ENCODE data around the gene EDDM3A. TPM values are rescaled to one million over a fixed set of nuclear protein-coding genes. Genes with fewer than 3 reads are reported as not detected.

The EDDM3A gene
- total RNA-seq, 1 donor from 2014 or later: not detected

DNA sequence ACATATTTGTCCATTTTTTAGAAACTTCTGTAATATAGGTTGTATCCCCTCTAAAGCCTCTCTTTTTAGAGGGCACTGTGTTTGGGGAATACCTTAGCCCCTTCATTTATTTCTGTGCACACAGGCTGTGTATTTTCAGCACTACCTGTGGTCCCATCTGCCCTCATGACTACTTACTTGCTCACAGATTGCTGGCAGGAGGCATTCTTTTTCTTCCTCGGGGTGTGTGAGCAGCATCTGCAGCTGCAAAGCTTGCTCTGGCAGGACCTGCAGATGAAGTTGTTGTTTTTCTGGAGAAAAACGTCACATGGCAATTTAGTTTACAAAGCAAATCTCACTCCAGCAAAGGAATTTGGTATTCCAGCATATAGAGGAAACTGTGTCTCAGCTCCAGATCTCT lies 32.8 kb upstream of the EDDM3A start:
- Mint-ChIP-seq H3K27me3 (ENCODE audit: low read depth) (no peaks in the 10 kb centered on the region), H3K36me3 (ENCODE audit: low read depth) (no peaks in the 10 kb centered on the region), H3K4me1 (no peaks in the 10 kb centered on the region), H3K27ac (ENCODE audit: unreplicated experiment) (no peak overlapping the region), H3K4me3 (no peak overlapping the region), H3K9me3 (peaks cover 2% of the 10 kb centered on the region)
- TF ChIP-seq, protein P1, sequence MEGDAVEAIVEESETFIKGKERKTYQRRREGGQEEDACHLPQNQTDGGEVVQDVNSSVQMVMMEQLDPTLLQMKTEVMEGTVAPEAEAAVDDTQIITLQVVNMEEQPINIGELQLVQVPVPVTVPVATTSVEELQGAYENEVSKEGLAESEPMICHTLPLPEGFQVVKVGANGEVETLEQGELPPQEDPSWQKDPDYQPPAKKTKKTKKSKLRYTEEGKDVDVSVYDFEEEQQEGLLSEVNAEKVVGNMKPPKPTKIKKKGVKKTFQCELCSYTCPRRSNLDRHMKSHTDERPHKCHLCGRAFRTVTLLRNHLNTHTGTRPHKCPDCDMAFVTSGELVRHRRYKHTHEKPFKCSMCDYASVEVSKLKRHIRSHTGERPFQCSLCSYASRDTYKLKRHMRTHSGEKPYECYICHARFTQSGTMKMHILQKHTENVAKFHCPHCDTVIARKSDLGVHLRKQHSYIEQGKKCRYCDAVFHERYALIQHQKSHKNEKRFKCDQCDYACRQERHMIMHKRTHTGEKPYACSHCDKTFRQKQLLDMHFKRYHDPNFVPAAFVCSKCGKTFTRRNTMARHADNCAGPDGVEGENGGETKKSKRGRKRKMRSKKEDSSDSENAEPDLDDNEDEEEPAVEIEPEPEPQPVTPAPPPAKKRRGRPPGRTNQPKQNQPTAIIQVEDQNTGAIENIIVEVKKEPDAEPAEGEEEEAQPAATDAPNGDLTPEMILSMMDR (conservative IDR thresholded peaks at IDR 0.05): no peak
- no peak for DNase-seq (ENCODE audit: low read depth, low spot score)

DNA sequence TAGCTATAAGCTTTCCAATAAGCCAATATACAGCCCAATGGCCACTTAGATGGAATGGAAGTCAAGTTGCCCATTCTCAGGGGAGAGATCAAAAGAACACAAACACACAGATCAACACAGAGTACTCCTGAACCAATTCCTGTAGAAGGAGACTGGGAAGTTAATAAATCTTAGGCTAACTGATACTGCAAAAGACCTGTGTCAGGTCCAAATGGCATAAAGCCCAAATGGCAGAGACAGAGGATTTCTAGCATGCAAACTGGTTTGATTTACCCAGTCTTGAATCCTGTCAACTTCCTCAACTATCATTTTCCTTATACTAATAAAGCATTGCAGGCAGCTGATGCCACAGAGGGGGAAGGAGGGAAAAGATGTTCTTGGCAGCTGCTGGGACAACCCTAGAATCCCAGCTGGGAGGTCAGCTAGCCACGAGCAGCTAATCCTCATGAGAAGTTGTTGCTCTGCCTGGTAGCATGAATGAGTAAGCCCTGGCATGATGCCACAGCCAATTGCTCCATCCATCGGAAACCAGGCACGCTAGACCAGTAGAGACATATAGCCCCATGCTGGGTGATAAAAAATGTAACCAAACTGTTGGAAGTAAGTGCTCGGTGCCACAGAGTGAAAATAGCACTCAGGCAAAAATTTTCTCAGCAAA lies 31.0 kb upstream of the EDDM3A start:
- no peaks in the 10 kb centered on the region for H3K36me3 Mint-ChIP-seq (ENCODE audit: low read depth)
- H3K9me3 Mint-ChIP-seq: peaks cover 2% of the 10 kb centered on the region
- TF ChIP-seq, protein P1 (conservative IDR thresholded peaks at IDR 0.05): no peak
- no peak overlapping the region for H3K4me3 Mint-ChIP-seq
- no peak overlapping the region for H3K27ac Mint-ChIP-seq (ENCODE audit: unreplicated experiment)
- no peaks in the 10 kb centered on the region for H3K27me3 Mint-ChIP-seq (ENCODE audit: low read depth)
- H3K4me1 Mint-ChIP-seq: no peaks in the 10 kb centered on the region
- DNase-seq (ENCODE audit: low read depth, low spot score): no peak

- Mint-ChIP-seq H3K36me3 (ENCODE audit: low read depth) (peaks cover 3% of the 10 kb centered on the region), H3K4me3 (no peak overlapping the region), H3K27me3 (ENCODE audit: low read depth) (no peaks in the 10 kb centered on the region), H3K9me3 (peaks cover 2% of the 10 kb centered on the region), H3K27ac (ENCODE audit: unreplicated experiment) (no peak overlapping the region), H3K4me1 (peaks cover 10% of the 10 kb centered on the region)
- no peak for DNase-seq (ENCODE audit: low read depth, low spot score)
- TF ChIP-seq, protein P1 (conservative IDR thresholded peaks at IDR 0.05): no peak
Observed at GRCh38 chr14:20719777-20720176, 25.9 kb upstream of the EDDM3A start.

DNA sequence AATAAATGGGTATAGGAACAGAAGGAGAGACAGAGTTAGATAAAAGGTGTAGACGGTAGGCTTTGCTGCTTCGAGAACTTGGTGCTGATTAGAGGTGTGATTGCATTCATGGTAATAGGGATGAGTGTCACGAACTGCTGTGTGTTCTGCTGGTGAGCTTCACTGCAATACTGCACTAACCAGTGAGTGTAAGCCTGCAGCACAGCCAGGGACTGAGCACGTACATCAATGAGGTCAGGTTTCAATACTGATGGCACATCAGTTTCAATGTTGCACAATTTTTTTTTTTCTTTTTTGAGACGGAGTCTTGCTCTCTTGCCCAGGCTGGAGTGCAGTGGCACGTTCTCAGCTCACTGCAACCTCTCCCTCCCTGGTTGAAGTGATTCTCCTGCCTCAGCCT lies 24.9 kb upstream of the EDDM3A start:
- H3K9me3 Mint-ChIP-seq: peaks cover 2% of the 10 kb centered on the region
- peaks cover 10% of the 10 kb centered on the region for H3K4me1 Mint-ChIP-seq
- peaks cover 3% of the 10 kb centered on the region for H3K36me3 Mint-ChIP-seq (ENCODE audit: low read depth)

GRCh38 chr14:20722016-20722415 lies 23.7 kb upstream of the EDDM3A start:
- H3K27ac Mint-ChIP-seq (ENCODE audit: unreplicated experiment): no peak overlapping the region
- peaks cover 18% of the 10 kb centered on the region for H3K4me1 Mint-ChIP-seq
- no peak overlapping the region for H3K4me3 Mint-ChIP-seq
- TF ChIP-seq, protein P1 (conservative IDR thresholded peaks at IDR 0.05): no peak
- H3K9me3 Mint-ChIP-seq: no peaks in the 10 kb centered on the region
- DNase-seq (ENCODE audit: low read depth, low spot score): no peak
- no peaks in the 10 kb centered on the region for H3K27me3 Mint-ChIP-seq (ENCODE audit: low read depth)
- peaks cover 3% of the 10 kb centered on the region for H3K36me3 Mint-ChIP-seq (ENCODE audit: low read depth)

More for the DNA sequence above, 24.9 kb upstream of the EDDM3A start:
- no peak overlapping the region for H3K4me3 Mint-ChIP-seq
- no peaks in the 10 kb centered on the region for H3K27me3 Mint-ChIP-seq (ENCODE audit: low read depth)
- no peak for DNase-seq (ENCODE audit: low read depth, low spot score)
- no peak overlapping the region for H3K27ac Mint-ChIP-seq (ENCODE audit: unreplicated experiment)
- TF ChIP-seq, protein P1 (conservative IDR thresholded peaks at IDR 0.05): no peak
